IMR-90 (cell line): Measurements from ENCODE around the gene MRPS25. TPM values are rescaled to one million over a fixed set of nuclear protein-coding genes. Genes with fewer than 3 reads are reported as not detected.

Experiments
- ATAC-seq: fragments of 200-7000 bp; cut with Tn5 transposase; 2 replicates; pipeline ENCODE4 v1.9.1; 2020; ENCODE audit warnings: low read depth, mild to moderate bottlenecking, moderate library complexity
- BruUV-seq: library from RNA; stranded (reverse); fragments of 400-500 nt; replicated peaks from 2 replicates; lab custom pipeline; 2021; lab: Mats Ljungman, UMichigan
- CTCF ChIA-PET: fragments of 300-600 bp; formaldehyde crosslinking; extraction: SDS; loops from one replicate; lab custom pipeline; 2021; ENCODE audit warnings: antibody characterized with exemption; lab: Yijun Ruan, JAX
- POLR2A ChIA-PET: fragments of 300-600 bp; sonication (Branson Sonifier 250); formaldehyde crosslinking; loops from one replicate; lab custom pipeline; 2022; ENCODE audit warnings: antibody characterized with exemption; ENCODE audit not compliant: unreplicated experiment; lab: Charles Lee
- DNase-seq: peaks from one replicate; pipeline ENCODE4 v3.0.0; 2013
- H2AFZ ChIP-seq: replicated peaks from 2 replicates; pipeline ENCODE3; 2013; ENCODE audit warnings: low read length, mild to moderate bottlenecking; ENCODE audit not compliant: poor library complexity
- H2AK5ac ChIP-seq: 2 replicates; pipeline ENCODE4 v1.6.1; 2013; ENCODE audit warnings: low read depth, low read length, inconsistent platforms
- H2AK9ac ChIP-seq: replicated peaks from 2 replicates; pipeline ENCODE3; 2013; ENCODE audit warnings: mild to moderate bottlenecking, low read depth, low read length, moderate library complexity; ENCODE audit not compliant: poor library complexity
- H2BK120ac ChIP-seq: 2 replicates; pipeline ENCODE4 v1.6.1; 2013; ENCODE audit warnings: low read depth, low read length, inconsistent platforms
- H2BK15ac ChIP-seq: 3 replicates; pipeline ENCODE4 v1.6.1; 2013; ENCODE audit warnings: low read depth, low read length, inconsistent platforms
- H2BK20ac ChIP-seq: 2 replicates; pipeline ENCODE4 v1.6.1; 2013; ENCODE audit warnings: low read depth, mild to moderate bottlenecking, inconsistent platforms, low read length, moderate library complexity
- H2BK5ac ChIP-seq: 2 replicates; pipeline ENCODE4 v1.6.1; 2013; ENCODE audit warnings: mild to moderate bottlenecking, low read depth, low read length, inconsistent platforms; ENCODE audit not compliant: poor library complexity, severe bottlenecking
- H3K14ac ChIP-seq: replicated peaks from 2 replicates; pipeline ENCODE4 v1.6.1; 2013; ENCODE audit warnings: low read depth, low read length, inconsistent platforms
- H3K18ac ChIP-seq: 2 replicates; pipeline ENCODE4 v1.6.1; 2013; ENCODE audit warnings: low read depth, low read length, control low read depth
- H3K23ac ChIP-seq: 2 replicates; pipeline ENCODE4 v1.6.1; 2013; ENCODE audit warnings: low read depth, low read length, inconsistent platforms
- H3K27ac ChIP-seq: 2 replicates; pipeline ENCODE4 v1.5.1; 2013; ENCODE audit warnings: mild to moderate bottlenecking, control low read depth, low read length; ENCODE audit not compliant: insufficient read depth
- H3K27me3 ChIP-seq: 2 replicates; pipeline ENCODE4 v1.6.1; 2013; ENCODE audit warnings: low read length; ENCODE audit not compliant: control insufficient read depth, insufficient read depth
- H3K36me3 ChIP-seq: 2 replicates; pipeline ENCODE4 v1.6.1; 2013; ENCODE audit warnings: low read length, mixed read lengths; ENCODE audit not compliant: control insufficient read depth, insufficient read depth
- H3K4ac ChIP-seq: 2 replicates; pipeline ENCODE4 v1.6.1; 2013; ENCODE audit warnings: low read depth, low read length, inconsistent platforms
- H3K4me1 ChIP-seq: 2 replicates; pipeline ENCODE4 v1.6.1; 2013; ENCODE audit warnings: low read length, mixed read lengths; ENCODE audit not compliant: control insufficient read depth, insufficient read depth
- H3K4me2 ChIP-seq: 2 replicates; pipeline ENCODE4 v1.6.1; 2013; ENCODE audit warnings: low read depth, mild to moderate bottlenecking, control low read depth, low read length, moderate library complexity
- H3K4me3 ChIP-seq: 2 replicates; pipeline ENCODE4 v1.5.1; 2013; ENCODE audit warnings: low read depth, mild to moderate bottlenecking, control low read depth, low read length, moderate library complexity; ENCODE audit not compliant: insufficient read depth
- H3K56ac ChIP-seq: 2 replicates; pipeline ENCODE4 v1.6.1; 2013; ENCODE audit warnings: low read length, inconsistent platforms; ENCODE audit not compliant: insufficient read depth; ENCODE audit errors: extremely low read depth
- H3K79me1 ChIP-seq, 2 experiments: 2 replicates each; pipeline ENCODE4 v1.6.1; 2013; ENCODE audit warnings: low read length in 2 of 2, inconsistent platforms in 1 of 2, low read depth in 1 of 2
- H3K9ac ChIP-seq: 2 replicates; pipeline ENCODE4 v1.6.1; 2013; ENCODE audit warnings: low read depth, low read length, control low read depth
- H3K9me1 ChIP-seq: 2 replicates; pipeline ENCODE4 v1.6.1; 2013; ENCODE audit warnings: low read length, inconsistent platforms; ENCODE audit not compliant: insufficient read depth
- H3K9me3 ChIP-seq: 2 replicates; pipeline ENCODE4 v1.6.1; 2013; ENCODE audit warnings: low read length; ENCODE audit not compliant: control insufficient read depth, insufficient read depth
- H4K20me1 ChIP-seq: 2 replicates; pipeline ENCODE4 v1.6.1; 2013; ENCODE audit warnings: low read length, inconsistent platforms; ENCODE audit not compliant: insufficient read depth
- H4K5ac ChIP-seq: 2 replicates; pipeline ENCODE4 v1.6.1; 2013; ENCODE audit warnings: mild to moderate bottlenecking, low read depth, low read length, control low read depth
- H4K8ac ChIP-seq, 2 experiments: 2 replicates each; pipeline ENCODE4 v1.6.1; 2013; ENCODE audit warnings: low read depth in 2 of 2, low read length in 2 of 2, control low read depth in 1 of 2, inconsistent platforms in 1 of 2
- H4K91ac ChIP-seq: 2 replicates; pipeline ENCODE4 v1.6.1; 2013; ENCODE audit warnings: low read depth, low read length, inconsistent platforms; ENCODE audit not compliant: insufficient read depth
- FOS ChIP-seq: fragments of 150-350 bp; IDR thresholded peaks from 2 replicates; pipeline ENCODE4 v1.6.1; 2016; ENCODE audit warnings: low read depth, low read length
- RCOR1 ChIP-seq: IDR thresholded peaks from 2 replicates; pipeline ENCODE4 v1.6.1; 2012; ENCODE audit warnings: mild to moderate bottlenecking, low read length, improper control_type of control experiment; ENCODE audit not compliant: insufficient replicate concordance
- WGBS, 2 experiments: methylation state at CpG; one replicate each; pipeline versions ENCODE4 v1.1.5 to v1.1.7; 2013; ENCODE audit warnings: missing lambda C conversion rate in 2 of 2; ENCODE audit not compliant: insufficient read length in 1 of 2; ENCODE audit errors: extremely low coverage in 2 of 2; 5-methylcytosine and 5-hydroxymethylcytosine counted together
- dilution Hi-C: fragments of 300-500 bp; cut with HindIII; formaldehyde crosslinking; loops from one replicate; pipeline ENCODE4 v1.14.3; 2018; ENCODE audit warnings: low sequenced_read_pairs; ENCODE audit not compliant: unreplicated experiment
- in situ Hi-C: fragments of 300-500 bp; cut with MboI; formaldehyde crosslinking; loops from 3 replicates; pipeline ENCODE4 v1.14.3; 2019; ENCODE audit warnings: low sequenced_read_pairs, inconsistent platforms, mixed read lengths
- intact Hi-C: fragments of 100-400 bp; cut with micrococcal nuclease; formaldehyde crosslinking; loops from 2 replicates; pipeline ENCODE4 v1.10.0; 2022
- polyA plus RNA-seq, 3 experiments: library from polyadenylated mRNA; depleted of rRNA; stranded (reverse); fragments of >200 nt; gene quantifications; 2 replicates each; pipeline ENCODE4 v1.2.3, GENCODE V29; 2012; ENCODE audit warnings: low replicate concordance in 1 of 3
- total RNA-seq: library from RNA; depleted of rRNA; stranded (reverse); fragments of >200 nt; gene quantifications from 2 replicates; pipeline ENCODE4 v1.2.3, GENCODE V29; 2012

The MRPS25 gene
- total and polyA plus RNA-seq, 2 of the 4 experiments (the other 2 are of a cell fraction): 9.0 to 20.8 TPM

- Histone ChIP-seq H3K27ac (no peak overlapping the region), H2AK9ac (no peak overlapping the region), H3K56ac (no peak overlapping the region), H3K23ac (no peak overlapping the region), H3K9me1 (peaks cover 9% of the 10 kb centered on the region; the same call in 1 of the 2 replicates), H3K4me2 (no peak overlapping the region), H2BK120ac (no peak overlapping the region), H3K79me1 (no peaks in the 10 kb centered on the region; a peak in 1 of 4 replicates), H3K36me3 (peaks cover 66% of the 10 kb centered on the region), H4K5ac (no peak overlapping the region), H3K4me1 (0 out of 2 replicates have a peak, but pooled peaks cover 2% of the 10 kb centered on the region), H3K18ac (no peak overlapping the region), H2BK20ac (no peak overlapping the region), H4K91ac (no peak overlapping the region), H3K9ac (no peak overlapping the region), H3K4me3 (no peak overlapping the region), H4K20me1 (no peaks in the 10 kb centered on the region), H2AK5ac (no peak overlapping the region), H3K9me3 (no peaks in the 10 kb centered on the region), H4K8ac (no peak overlapping the region), H3K14ac (no peak overlapping the region), H3K4ac (no peak overlapping the region), H3K27me3 (no peaks in the 10 kb centered on the region), H2AFZ (no peak overlapping the region), H2BK15ac (no peak overlapping the region), H2BK5ac (no peak overlapping the region)
- ATAC-seq (no peak), DNase-seq (no peak)
- no TSS peak for BruUV-seq
- ChIA-PET POLR2A (no interaction called here), CTCF (no interaction called here)
- intact Hi-C loops: no loop called here
- TF ChIP-seq FOS (no peak), RCOR1 (no peak)
- in situ Hi-C loops: no loop called here
- no CpG with 5 or more reads among the region's 3 CpGs for whole genome bisulfite sequencing, 2 experiments
- dilution Hi-C loops: no loop called here
Observed at GRCh38 chr3:15079091-15079490, 14.0 kb upstream of the MRPS25 start.
